Lung microvascular endothelial cell (primary cell): ENCODE data around the gene TBX1. TPM values are rescaled to one million over a fixed set of nuclear protein-coding genes. Genes with fewer than 3 reads are reported as not detected.
"Not testable (repeated sequence)": the region's sequence is repeated elsewhere in the genome, so short reads cannot be mapped to it uniquely, and the experiment has no call there.

Source experiments
- DNase-seq, 2 donors: peaks; one replicate each; pipeline versions ENCODE4 v3.0.0 to v3.0.0-alpha.2; 2010; ENCODE audit warnings: low read depth in 2 of 2
- total RNA-seq: library from RNA; depleted of rRNA; stranded (reverse); fragments of >200 nt; gene quantifications from 2 replicates; pipeline ENCODE4 v1.2.1, GENCODE V29; 2014

TBX1 gene
- total RNA-seq, 1 donor from 2014 or later = 74.2 TPM

- DNase-seq = no peak
These were observed 19.2 kb downstream of the TBX1 start for GRCh38 chr22:19779685-19780268.

- DNase-seq = no peak
These were observed 22.0 kb downstream of the TBX1 start for GRCh38 chr22:19782533-19782932.

GRCh38 chr22:19783586-19784383 is 23.2 kb downstream of the TBX1 start:
- DNase-seq = no peak

GRCh38 chr22:19784384-19785175 is 24.0 kb downstream of the TBX1 start:
- no peak for DNase-seq

GRCh38 chr22:19785461-19786263 is 25.1 kb downstream of the TBX1 start:
- no peak for DNase-seq

- DNase-seq = no peak
These were observed 25.6 kb downstream of the TBX1 start for GRCh38 chr22:19786264-19786585.

GRCh38 chr22:19786959-19787848 is 26.6 kb downstream of the TBX1 start:
- no peak for DNase-seq

- DNase-seq = no peak
These were observed 27.2 kb downstream of the TBX1 start for GRCh38 chr22:19787849-19788141.

GRCh38 chr22:19788661-19789225 is 28.2 kb downstream of the TBX1 start:
- DNase-seq = no peak

GRCh38 chr22:19789406-19789805 is 28.8 kb downstream of the TBX1 start:
- no peak for DNase-seq

- DNase-seq = no peak
These were observed 29.2 kb downstream of the TBX1 start for GRCh38 chr22:19789828-19790227.

GRCh38 chr22:19791243-19791642 is 30.7 kb downstream of the TBX1 start:
- DNase-seq = no peak

GRCh38 chr22:19791894-19792293 is 31.3 kb downstream of the TBX1 start:
- no peak for DNase-seq

- not testable (repeated sequence) for DNase-seq
These were observed 31.9 kb downstream of the TBX1 start for GRCh38 chr22:19792383-19792896.

- no peak for DNase-seq
These were observed 32.6 kb downstream of the TBX1 start for GRCh38 chr22:19793161-19793560.

- no peak for DNase-seq
These were observed 33.2 kb downstream of the TBX1 start for GRCh38 chr22:19793661-19794310.

GRCh38 chr22:19795617-19796008 is 35.0 kb downstream of the TBX1 start:
- DNase-seq = no peak

- DNase-seq = no peak
These were observed 35.6 kb downstream of the TBX1 start for GRCh38 chr22:19796160-19796559.

GRCh38 chr22:19797086-19798002 is 36.8 kb downstream of the TBX1 start:
- no peak for DNase-seq
